Measurements from ENCODE around the gene PEX5L. TPM values are rescaled to one million over a fixed set of nuclear protein-coding genes. Genes with fewer than 3 reads are reported as not detected.

The PEX5L gene
- total RNA-seq, 1 experiment from 2014 or later, result not detected

GRCh38 chr3:179995406-179995805, 41.3 kb downstream of the PEX5L start:
- no peak overlapping the region for H2AFZ ChIP-seq (ENCODE audit: low read depth, low read length, poor library complexity, severe bottlenecking)
- no peaks in the 10 kb centered on the region for H3K9me3 ChIP-seq (ENCODE audit: control insufficient read depth in 1 of 2, insufficient read depth in 1 of 2, low read depth in 1 of 2, low read length in 2 of 2)
- no peaks in the 10 kb centered on the region; the same call in 1 of the 2 replicates for H4K20me1 ChIP-seq (ENCODE audit: insufficient read depth)
- H3K36me3 ChIP-seq (ENCODE audit: control insufficient read depth in 1 of 2, insufficient read depth in 2 of 2, low read length in 2 of 2), result no peaks in the 10 kb centered on the region
- H3K4me3 ChIP-seq (replicated peaks in 1 of 2; ENCODE audit: low read depth in 1 of 2, low read length in 2 of 2), result no peak overlapping the region
- H3K9ac ChIP-seq (ENCODE audit: low read length), result no peak overlapping the region
- ChIA-PET RAD21 (ENCODE audit: low non-redundant PET in 1 of 2, low total read pairs in 2 of 2, uncharacterized antibody in 2 of 2, unreplicated experiment in 2 of 2) (no interaction called here), CTCF (no interaction called here), POLR2A (no interaction called here)
- peaks cover 17% of the 10 kb centered on the region; the same call in 1 of the 2 replicates for H3K27me3 ChIP-seq (ENCODE audit: insufficient read depth, low read length)
- H3K79me2 ChIP-seq (ENCODE audit: insufficient read depth, low read length), result no peaks in the 10 kb centered on the region
- DNase-seq (ENCODE audit: low read depth, low spot score), result no peak
- ATAC-seq, result no peak
- H3K4me2 ChIP-seq (ENCODE audit: low read length), result no peak overlapping the region
- no TSS peak for BruUV-seq (replicated peaks)
- H3K4me1 ChIP-seq (ENCODE audit: control insufficient read depth in 1 of 2, insufficient read depth in 2 of 2, low read length in 2 of 2), result no peaks in the 10 kb centered on the region
- no peaks in the 10 kb centered on the region for H3K9me2 ChIP-seq (ENCODE audit: insufficient read depth)
- intact Hi-C loops (cut with micrococcal nuclease), result no loop called here
- no peak overlapping the region for H3K27ac ChIP-seq (ENCODE audit: low read depth, low read length)
- no peak for TF ChIP-seq ZBTB33 (IDR thresholded peaks at IDR 0.05; ENCODE audit: extremely low read depth, insufficient replicate concordance, low read length)
- no peak for TF ChIP-seq EZH2 (IDR thresholded peaks at IDR 0.05)
- no peak for TF ChIP-seq YY1 (IDR thresholded peaks at IDR 0.05; ENCODE audit: extremely low read depth, insufficient replicate concordance, low read depth, low read length)
- no peak for TF ChIP-seq EZH2phosphoT487 (IDR thresholded peaks at IDR 0.05; ENCODE audit: borderline replicate concordance)
- no peak for TF ChIP-seq SRF (IDR thresholded peaks at IDR 0.05; ENCODE audit: low read depth)
- TF ChIP-seq CTCF (IDR thresholded peaks at IDR 0.05 in 2 of 3, conservative IDR thresholded peaks at IDR 0.05 in 1 of 3; ENCODE audit: borderline replicate concordance in 1 of 3, insufficient read depth in 1 of 3, low read depth in 2 of 3, low read length in 2 of 3), result no peak
- TF ChIP-seq SP1 (IDR thresholded peaks at IDR 0.05; ENCODE audit: low read depth), result no peak
- TF ChIP-seq REST (IDR thresholded peaks at IDR 0.05; ENCODE audit: low read depth), result no peak
- TF ChIP-seq ATF3 (IDR thresholded peaks at IDR 0.05), result no peak
- no peak for TF ChIP-seq ZFX (IDR thresholded peaks at IDR 0.05)
- no peak for TF ChIP-seq CEBPB (IDR thresholded peaks at IDR 0.05; ENCODE audit: low read depth)
- TF ChIP-seq EGR1 (IDR thresholded peaks at IDR 0.05; ENCODE audit: low read depth), result no peak
- TF ChIP-seq SIN3A (IDR thresholded peaks at IDR 0.05; ENCODE audit: low read depth), result no peak
- no peak for TF ChIP-seq FOSL1 (IDR thresholded peaks at IDR 0.05; ENCODE audit: low read depth)

All from HCT116 (cell line).